HCT116 (cell line): ENCODE measurements around the gene CHRND. TPM values are rescaled to one million over a fixed set of nuclear protein-coding genes. Genes with fewer than 3 reads are reported as not detected.

ENCODE experiments used
- ATAC-seq: fragments of 200-7000 bp; cut with Tn5 transposase; 2 replicates; pipeline ENCODE4 v1.9.1; 2020; ENCODE audit warnings: mild to moderate bottlenecking, moderate library complexity
- BruUV-seq: library from RNA; stranded (reverse); fragments of 400-500 nt; replicated peaks from 2 replicates; lab custom pipeline; 2021; lab: Mats Ljungman, UMichigan
- CTCF ChIA-PET: fragments of 300-600 bp; sonication (Branson Sonifier 250); formaldehyde crosslinking; loops from one replicate; lab custom pipeline; 2021; ENCODE audit warnings: antibody characterized with exemption; lab: Charles Lee
- POLR2A ChIA-PET: fragments of 300-600, 350-600 bp; sonication (Branson Sonifier 250); formaldehyde crosslinking; loops from one replicate; lab custom pipeline; 2021; ENCODE audit warnings: antibody characterized with exemption; lab: Charles Lee
- RAD21 ChIA-PET, 2 experiments: fragments of 300-600 bp; sonication (Branson Sonifier 250); formaldehyde crosslinking; loops; one replicate each; lab custom pipeline; 2023; ENCODE audit warnings: low total read pairs in 2 of 2; ENCODE audit not compliant: uncharacterized antibody in 2 of 2, unreplicated experiment in 2 of 2, low non-redundant PET in 1 of 2; lab: Charles Lee
- DNase-seq: peaks from one replicate; pipeline ENCODE4 v3.0.0-alpha.2; 2010; ENCODE audit warnings: low read depth, low spot score
- H2AFZ ChIP-seq: fragments of 200-600 bp; shearing (Covaris generic), sonication (generic); 2 replicates; pipeline ENCODE4 v1.6.1; 2017; ENCODE audit warnings: low read depth, mixed run types, mixed read lengths, antibody characterized with exemption, low read length; ENCODE audit not compliant: poor library complexity, severe bottlenecking
- H3K27ac ChIP-seq: 2 replicates; pipeline ENCODE4 v1.5.1; 2012; ENCODE audit warnings: low read depth, low read length
- H3K27me3 ChIP-seq: fragments of 200-600 bp; sonication (generic); 2 replicates; pipeline ENCODE4 v1.6.1; 2016; ENCODE audit warnings: mixed run types, low read length, mixed read lengths; ENCODE audit not compliant: insufficient read depth
- H3K36me3 ChIP-seq, 2 experiments: fragments of 200-500 bp in 1 of 2; fragments of 200-600 bp in 1 of 2; sonication (Bioruptor generic) in 1 of 2; sonication (generic) in 1 of 2; 2 replicates each; pipeline versions ENCODE4 v1.5.1 to v1.6.1; 2014 to 2016; ENCODE audit warnings: low read length in 2 of 2, inconsistent platforms in 1 of 2, mixed read lengths in 1 of 2, mixed run types in 1 of 2; ENCODE audit not compliant: insufficient read depth in 2 of 2, control insufficient read depth in 1 of 2
- H3K4me1 ChIP-seq, 2 experiments: fragments of 200-600 bp in 1 of 2; sonication (generic) in 1 of 2; 2 replicates each; pipeline versions ENCODE4 v1.5.1 to v1.6.1; 2012 to 2017; ENCODE audit warnings: low read length in 2 of 2, inconsistent platforms in 1 of 2, mild to moderate bottlenecking in 1 of 2, mixed read lengths in 1 of 2, mixed run types in 1 of 2, moderate library complexity in 1 of 2; ENCODE audit not compliant: insufficient read depth in 2 of 2, control insufficient read depth in 1 of 2
- H3K4me2 ChIP-seq: fragments of 200-600 bp; sonication (generic); 2 replicates; pipeline ENCODE4 v1.6.1; 2017; ENCODE audit warnings: mixed run types, low read length, mixed read lengths
- H3K4me3 ChIP-seq, 2 experiments: fragments of 200-600 bp in 1 of 2; sonication (generic) in 1 of 2; replicated peaks in 1 of 2; 2 replicates each; pipeline ENCODE4 v1.5.1; 2011 to 2016; ENCODE audit warnings: low read length in 2 of 2, control low read depth in 1 of 2, low read depth in 1 of 2, mild to moderate bottlenecking in 1 of 2, mixed read lengths in 1 of 2, mixed run types in 1 of 2
- H3K79me2 ChIP-seq: fragments of 200-600 bp; sonication (generic); 2 replicates; pipeline ENCODE4 v1.6.1; 2017; ENCODE audit warnings: mild to moderate bottlenecking, mixed run types, low read length, moderate library complexity, mixed read lengths; ENCODE audit not compliant: insufficient read depth
- H3K9ac ChIP-seq: fragments of 200-600 bp; sonication (generic); 2 replicates; pipeline ENCODE4 v1.6.1; 2016; ENCODE audit warnings: low read length, mixed read lengths
- H3K9me2 ChIP-seq: fragments of 200-600 bp; sonication (generic), shearing (Covaris generic); 2 replicates; pipeline ENCODE4 v1.6.1; 2017; ENCODE audit warnings: mixed run types, mild to moderate bottlenecking, moderate library complexity; ENCODE audit not compliant: insufficient read depth
- H3K9me3 ChIP-seq, 2 experiments: fragments of 200-500 bp in 1 of 2; fragments of 200-600 bp in 1 of 2; sonication (Bioruptor generic) in 1 of 2; sonication (generic) in 1 of 2; 2 replicates each; pipeline ENCODE4 v1.6.1; 2014 to 2017; ENCODE audit warnings: low read length in 2 of 2, mixed read lengths in 2 of 2, inconsistent platforms in 1 of 2, low read depth in 1 of 2, mild to moderate bottlenecking in 1 of 2, mixed run types in 1 of 2, moderate library complexity in 1 of 2; ENCODE audit not compliant: control insufficient read depth in 1 of 2, insufficient read depth in 1 of 2
- H4K20me1 ChIP-seq: fragments of 200-600 bp; sonication (generic), shearing (Covaris generic); 2 replicates; pipeline ENCODE4 v1.6.1; 2017; ENCODE audit warnings: mixed run types, mild to moderate bottlenecking, moderate library complexity; ENCODE audit not compliant: insufficient read depth
- CBX3 ChIP-seq: IDR thresholded peaks from 2 replicates; pipeline ENCODE4 v1.6.1; 2012; ENCODE audit warnings: low read depth
- CEBPB ChIP-seq: IDR thresholded peaks from 2 replicates; pipeline ENCODE4 v1.6.1; 2012; ENCODE audit warnings: low read depth
- ELF1 ChIP-seq: IDR thresholded peaks from 2 replicates; pipeline ENCODE4 v1.6.1; 2012; ENCODE audit warnings: low read depth, borderline replicate concordance
- EZH2 ChIP-seq: fragments of 200-600 bp; sonication (generic); IDR thresholded peaks from 2 replicates; pipeline ENCODE4 v1.6.1; 2017; ENCODE audit warnings: antibody characterized with exemption, mixed run types
- EZH2phosphoT487 ChIP-seq: fragments of 200-600 bp; IDR thresholded peaks from 2 replicates; pipeline ENCODE4 v1.6.1; 2018; ENCODE audit warnings: antibody characterized with exemption, borderline replicate concordance
- FOSL1 ChIP-seq: IDR thresholded peaks from 2 replicates; pipeline ENCODE4 v1.6.1; 2012; ENCODE audit warnings: low read depth
- JUND ChIP-seq: IDR thresholded peaks from 2 replicates; pipeline ENCODE4 v1.6.1; 2012
- RAD21 ChIP-seq: IDR thresholded peaks from 2 replicates; pipeline ENCODE4 v1.6.1; 2012; ENCODE audit warnings: low read depth, mild to moderate bottlenecking
- SIN3A ChIP-seq: IDR thresholded peaks from 2 replicates; pipeline ENCODE4 v1.6.1; 2012; ENCODE audit warnings: low read depth
- SP1 ChIP-seq: IDR thresholded peaks from 2 replicates; pipeline ENCODE4 v1.6.1; 2012; ENCODE audit warnings: low read depth
- SRF ChIP-seq: IDR thresholded peaks from 2 replicates; pipeline ENCODE4 v1.6.1; 2012; ENCODE audit warnings: low read depth
- ZNF274 ChIP-seq: fragments of 200-500 bp; sonication (Bioruptor generic); IDR thresholded peaks from 2 replicates; pipeline ENCODE4 v1.6.1; 2014; ENCODE audit warnings: mild to moderate bottlenecking, low read depth, low read length, inconsistent platforms
- intact Hi-C: fragments of 100-400 bp; cut with micrococcal nuclease; formaldehyde crosslinking; loops from 2 replicates; pipeline ENCODE4 v1.10.0; 2022
- total RNA-seq: library from RNA; stranded (reverse); gene quantifications from one replicate; pipeline ENCODE4 v1.2.1, GENCODE V29; 2021; ENCODE audit not compliant: unreplicated experiment
- TF ChIP-seq, protein P1 (sequence below): IDR thresholded peaks from 2 replicates; pipeline ENCODE4 v1.6.1; 2012
- TF ChIP-seq, protein P2 (sequence below): IDR thresholded peaks from 2 replicates; pipeline ENCODE4 v1.6.1; 2011; ENCODE audit warnings: mild to moderate bottlenecking, low read length, moderate library complexity; ENCODE audit not compliant: insufficient replicate concordance; ENCODE audit errors: extremely low read depth
- TF ChIP-seq, protein P3 (sequence below): IDR thresholded peaks from 2 replicates; pipeline ENCODE4 v1.6.1; 2012
- TF ChIP-seq, protein P4 (sequence below), 3 experiments: fragments of 200-600 bp in 1 of 3; sonication (generic) in 1 of 3; IDR thresholded peaks in 2 of 3; conservative IDR thresholded peaks in 1 of 3; 2 replicates each; pipeline ENCODE4 v1.5.1; 2012 to 2017; ENCODE audit warnings: low read depth in 2 of 3, low read length in 2 of 3, antibody characterized with exemption in 1 of 3, borderline replicate concordance in 1 of 3, control low read depth in 1 of 3, mild to moderate bottlenecking in 1 of 3, mixed read lengths in 1 of 3, mixed run types in 1 of 3, moderate library complexity in 1 of 3; ENCODE audit not compliant: insufficient read depth in 1 of 3

The CHRND gene
- total RNA-seq, 1 experiment from 2014 or later, result not detected

DNA sequence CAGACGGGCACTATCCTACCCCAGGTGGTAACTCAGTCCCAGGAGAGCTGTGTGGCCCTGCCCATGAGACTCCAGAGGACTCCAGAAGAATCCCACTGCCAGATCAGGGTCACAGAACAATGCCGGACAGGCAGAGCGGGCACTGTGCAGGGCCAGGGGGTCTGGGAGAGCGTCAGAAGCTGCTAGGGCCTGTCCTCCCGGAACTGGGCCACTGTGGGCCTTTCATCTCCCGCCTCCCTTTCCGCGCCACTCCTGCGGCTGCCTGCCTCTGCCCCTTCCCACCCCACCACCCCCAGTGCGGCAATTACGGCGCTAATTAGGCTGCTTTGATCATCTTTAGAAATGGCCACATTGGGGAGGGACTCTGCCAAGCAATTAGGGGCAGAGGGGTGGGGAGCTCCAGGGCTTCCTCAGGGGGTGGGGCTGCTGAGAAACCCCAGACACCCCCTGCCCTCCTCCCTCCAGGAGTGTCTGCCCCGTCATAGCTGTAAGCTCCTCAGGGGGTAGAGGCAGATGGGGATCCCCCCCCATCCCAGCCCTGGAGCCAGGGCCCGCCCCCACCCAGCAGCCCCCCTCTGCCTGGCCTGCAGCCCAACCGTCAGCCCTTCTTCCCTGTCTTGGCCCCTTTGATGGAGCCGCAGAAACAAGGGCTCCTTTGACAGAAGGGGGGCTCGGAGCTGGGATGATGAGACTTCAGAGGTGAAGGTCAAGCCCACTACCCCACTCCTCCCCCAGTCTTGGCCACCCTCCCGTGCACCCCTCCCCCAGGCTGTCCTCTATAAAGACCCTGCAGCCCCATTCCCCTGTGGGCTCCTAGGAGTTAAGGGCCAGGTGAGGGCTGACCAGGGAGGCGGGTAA lies 6.2 kb upstream of the CHRND start, which contains the start of gene PRSS56 (continued):
- no peak for TF ChIP-seq CBX3

DNA sequence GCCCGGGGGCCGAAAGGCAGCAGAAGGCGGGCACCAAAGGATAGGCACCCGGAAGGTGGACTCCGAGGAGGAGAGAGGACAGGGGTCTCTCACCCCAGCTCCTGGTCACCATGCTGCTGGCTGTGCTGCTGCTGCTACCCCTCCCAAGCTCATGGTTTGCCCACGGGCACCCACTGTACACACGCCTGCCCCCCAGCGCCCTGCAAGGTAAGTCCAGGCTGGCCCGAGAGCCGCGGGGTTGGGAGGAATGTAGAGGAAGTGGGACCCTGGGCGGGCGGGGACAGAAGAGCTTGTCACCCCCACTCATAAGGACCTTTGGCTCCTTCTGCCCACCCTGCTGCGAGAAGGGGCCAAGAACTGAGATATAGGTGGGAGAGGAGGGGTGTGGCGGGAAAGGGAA lies 5.5 kb upstream of the CHRND start:
- BruUV-seq, result no TSS peak
- ATAC-seq, result no peak
- Histone ChIP-seq H3K9me2 (no peaks in the 10 kb centered on the region), H2AFZ (no peak overlapping the region), H3K4me2 (no peak overlapping the region), H3K27ac (no peak overlapping the region), H3K27me3 (no peaks in the 10 kb centered on the region), H3K4me1 (peaks cover 0 to 6% of the 10 kb centered on the region in 2 experiments; a peak in 1 of 4 replicates), H3K9ac (no peak overlapping the region), H3K79me2 (no peaks in the 10 kb centered on the region), H4K20me1 (no peaks in the 10 kb centered on the region), H3K9me3 (no peaks in the 10 kb centered on the region), H3K36me3 (no peaks in the 10 kb centered on the region), H3K4me3 (no peak overlapping the region)
- no peak for DNase-seq
- RAD21 ChIA-PET, result interaction anchor here in 1 of 2 experiments (1.1 kb wide), 1 partner anchor 74 kb away, joined by 3 read pairs; no protein-coding TSS in a partner anchor
- POLR2A ChIA-PET, result no interaction called here
- CTCF ChIA-PET, result interaction anchor here (1.0 kb wide), 1 partner anchor 74 kb away, joined by 3 read pairs; no protein-coding TSS in a partner anchor
- intact Hi-C loops, result loop anchor here (10.0 kb wide), 1 partner anchor 176 kb away; no protein-coding TSS in a partner anchor
- TF ChIP-seq ELF1 (no peak), JUND (no peak), FOSL1 (no peak), SRF (no peak), SIN3A (no peak), ZNF274 (no peak), CEBPB (no peak), RAD21 (no peak), EZH2 (no peak), SP1 (no peak), EZH2phosphoT487 (no peak)
- TF ChIP-seq, protein P1, sequence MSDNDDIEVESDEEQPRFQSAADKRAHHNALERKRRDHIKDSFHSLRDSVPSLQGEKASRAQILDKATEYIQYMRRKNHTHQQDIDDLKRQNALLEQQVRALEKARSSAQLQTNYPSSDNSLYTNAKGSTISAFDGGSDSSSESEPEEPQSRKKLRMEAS, result no peak
- TF ChIP-seq, protein P2, sequence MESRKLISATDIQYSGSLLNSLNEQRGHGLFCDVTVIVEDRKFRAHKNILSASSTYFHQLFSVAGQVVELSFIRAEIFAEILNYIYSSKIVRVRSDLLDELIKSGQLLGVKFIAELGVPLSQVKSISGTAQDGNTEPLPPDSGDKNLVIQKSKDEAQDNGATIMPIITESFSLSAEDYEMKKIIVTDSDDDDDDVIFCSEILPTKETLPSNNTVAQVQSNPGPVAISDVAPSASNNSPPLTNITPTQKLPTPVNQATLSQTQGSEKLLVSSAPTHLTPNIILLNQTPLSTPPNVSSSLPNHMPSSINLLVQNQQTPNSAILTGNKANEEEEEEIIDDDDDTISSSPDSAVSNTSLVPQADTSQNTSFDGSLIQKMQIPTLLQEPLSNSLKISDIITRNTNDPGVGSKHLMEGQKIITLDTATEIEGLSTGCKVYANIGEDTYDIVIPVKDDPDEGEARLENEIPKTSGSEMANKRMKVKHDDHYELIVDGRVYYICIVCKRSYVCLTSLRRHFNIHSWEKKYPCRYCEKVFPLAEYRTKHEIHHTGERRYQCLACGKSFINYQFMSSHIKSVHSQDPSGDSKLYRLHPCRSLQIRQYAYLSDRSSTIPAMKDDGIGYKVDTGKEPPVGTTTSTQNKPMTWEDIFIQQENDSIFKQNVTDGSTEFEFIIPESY, result no peak
- TF ChIP-seq, protein P3, sequence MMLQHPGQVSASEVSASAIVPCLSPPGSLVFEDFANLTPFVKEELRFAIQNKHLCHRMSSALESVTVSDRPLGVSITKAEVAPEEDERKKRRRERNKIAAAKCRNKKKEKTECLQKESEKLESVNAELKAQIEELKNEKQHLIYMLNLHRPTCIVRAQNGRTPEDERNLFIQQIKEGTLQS, result no peak
- TF ChIP-seq, protein P4, sequence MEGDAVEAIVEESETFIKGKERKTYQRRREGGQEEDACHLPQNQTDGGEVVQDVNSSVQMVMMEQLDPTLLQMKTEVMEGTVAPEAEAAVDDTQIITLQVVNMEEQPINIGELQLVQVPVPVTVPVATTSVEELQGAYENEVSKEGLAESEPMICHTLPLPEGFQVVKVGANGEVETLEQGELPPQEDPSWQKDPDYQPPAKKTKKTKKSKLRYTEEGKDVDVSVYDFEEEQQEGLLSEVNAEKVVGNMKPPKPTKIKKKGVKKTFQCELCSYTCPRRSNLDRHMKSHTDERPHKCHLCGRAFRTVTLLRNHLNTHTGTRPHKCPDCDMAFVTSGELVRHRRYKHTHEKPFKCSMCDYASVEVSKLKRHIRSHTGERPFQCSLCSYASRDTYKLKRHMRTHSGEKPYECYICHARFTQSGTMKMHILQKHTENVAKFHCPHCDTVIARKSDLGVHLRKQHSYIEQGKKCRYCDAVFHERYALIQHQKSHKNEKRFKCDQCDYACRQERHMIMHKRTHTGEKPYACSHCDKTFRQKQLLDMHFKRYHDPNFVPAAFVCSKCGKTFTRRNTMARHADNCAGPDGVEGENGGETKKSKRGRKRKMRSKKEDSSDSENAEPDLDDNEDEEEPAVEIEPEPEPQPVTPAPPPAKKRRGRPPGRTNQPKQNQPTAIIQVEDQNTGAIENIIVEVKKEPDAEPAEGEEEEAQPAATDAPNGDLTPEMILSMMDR (IDR thresholded peaks at IDR 0.05 in 2 of 3, conservative IDR thresholded peaks at IDR 0.05 in 1 of 3; ENCODE audit: borderline replicate concordance in 1 of 3, insufficient read depth in 1 of 3, low read depth in 2 of 3, low read length in 2 of 3), result no peak
